ENCODE results near the gene CERS5.

DNA sequence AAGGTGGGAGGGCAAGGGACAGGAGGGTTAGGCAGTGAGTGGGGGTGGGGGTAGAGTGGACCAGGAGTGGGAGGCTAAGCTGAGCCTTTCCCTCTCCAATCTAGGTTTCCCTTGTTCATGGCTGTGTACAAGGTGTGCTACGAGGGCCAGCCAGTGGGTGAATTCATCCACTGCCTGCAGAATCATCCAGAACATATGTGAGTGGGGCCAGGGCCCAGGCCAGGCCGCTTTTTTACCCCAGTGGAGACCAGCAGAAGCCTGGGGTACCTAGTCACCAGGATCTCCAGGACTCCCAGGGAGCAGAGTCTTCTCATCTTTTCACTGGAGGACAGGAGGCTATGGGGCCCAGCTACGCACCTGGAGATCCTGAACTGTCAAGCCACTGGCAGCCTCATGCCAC, 57.9 kb downstream of the CERS5 start:
- TF ChIP-seq EZH2 (IDR thresholded peaks at IDR 0.05): no peak
- no peak for TF ChIP-seq POLR2AphosphoS5 (IDR thresholded peaks at IDR 0.05; ENCODE audit: borderline replicate concordance, low read depth, low read length)

All from SK-N-MC (cell line).